ENCODE data around the gene DND1. TPM values are rescaled to one million over a fixed set of nuclear protein-coding genes. Genes with fewer than 3 reads are reported as not detected.

The DND1 gene
- total and polyA plus RNA-seq, 2 experiments from 2014 or later = 0.85 to 1.3 TPM

GRCh38 chr5:140707812-140708211 is 34.4 kb upstream of the DND1 start:
- Histone ChIP-seq H3K36me3 (replicated peaks; ENCODE audit: insufficient read depth, low read depth) (no peaks in the 10 kb centered on the region), H3K79me2 (no peaks in the 10 kb centered on the region), H3K4me3 (no peak overlapping the region), H2AFZ (no peak overlapping the region), H4K20me1 (ENCODE audit: insufficient read depth, poor library complexity, severe bottlenecking) (no peaks in the 10 kb centered on the region), H3K4me2 (no peak overlapping the region), H3K27ac (no peak overlapping the region), H3K27me3 (no peaks in the 10 kb centered on the region), H3K4me1 (ENCODE audit: insufficient read depth) (peaks cover 5% of the 10 kb centered on the region), H3K9me2 (replicated peaks; ENCODE audit: insufficient read depth) (no peaks in the 10 kb centered on the region), H3K9me3 (ENCODE audit: low read depth) (no peaks in the 10 kb centered on the region)
- no peak for DNase-seq (ENCODE audit: low spot score)
- WGBS (ENCODE audit: low lambda C conversion rate, missing lambda C conversion rate) = 95% methylated on average over 4 of the region's 4 CpGs
- TF ChIP-seq EZH2 (IDR thresholded peaks at IDR 0.05; ENCODE audit: borderline replicate concordance) = no peak
- TF ChIP-seq EZH2phosphoT487 (IDR thresholded peaks at IDR 0.05; ENCODE audit: low read depth, severe bottlenecking, unreplicated experiment) = no peak
- TF ChIP-seq CTCF (IDR thresholded peaks at IDR 0.05; ENCODE audit: poor library complexity) = no peak

- Histone ChIP-seq H3K4me3 (peak within 1 kb of the TSS; percentile 44), H3K36me3 (replicated peaks; ENCODE audit: insufficient read depth, low read depth) (no peaks in the 10 kb centered on the region), H3K4me1 (ENCODE audit: insufficient read depth) (peaks cover 10% of the 10 kb centered on the region), H3K9me3 (ENCODE audit: low read depth) (no peaks in the 10 kb centered on the region), H3K27me3 (no peaks in the 10 kb centered on the region), H3K79me2 (peaks cover 19% of the 10 kb centered on the region), H2AFZ (peak within 1 kb of the TSS; percentile 38), H3K4me2 (peak within 1 kb of the TSS; percentile 95), H3K9me2 (replicated peaks; ENCODE audit: insufficient read depth) (no peaks in the 10 kb centered on the region), H4K20me1 (ENCODE audit: insufficient read depth, poor library complexity, severe bottlenecking) (no peaks in the 10 kb centered on the region), H3K27ac (peak within 1 kb of the TSS; percentile 65)
- WGBS (ENCODE audit: low lambda C conversion rate, missing lambda C conversion rate) = 6% methylated on average over 44 of the region's 44 CpGs
- TF ChIP-seq CTCF (IDR thresholded peaks at IDR 0.05; ENCODE audit: poor library complexity) = no peak
- TF ChIP-seq EZH2 (IDR thresholded peaks at IDR 0.05; ENCODE audit: borderline replicate concordance) = no peak
- TF ChIP-seq EZH2phosphoT487 (IDR thresholded peaks at IDR 0.05; ENCODE audit: low read depth, severe bottlenecking, unreplicated experiment) = no peak
- peak; percentile 98 for DNase-seq (ENCODE audit: low spot score)
Observed at GRCh38 chr5:140700177-140701144, 27.1 kb upstream of the DND1 start, which contains the start of gene ZMAT2. ZMAT2 (plus strand) TSS chr5:140700447; CDS start chr5:140700461, 14 bp downstream.

- TF ChIP-seq CTCF (IDR thresholded peaks at IDR 0.05; ENCODE audit: poor library complexity) = no peak
- TF ChIP-seq EZH2phosphoT487 (IDR thresholded peaks at IDR 0.05; ENCODE audit: low read depth, severe bottlenecking, unreplicated experiment) = no peak
- TF ChIP-seq EZH2 (IDR thresholded peaks at IDR 0.05; ENCODE audit: borderline replicate concordance) = no peak
- WGBS (ENCODE audit: low lambda C conversion rate, missing lambda C conversion rate) = 79% methylated on average over 4 of the region's 4 CpGs
- Histone ChIP-seq H3K79me2 (peaks cover 44% of the 10 kb centered on the region), H3K4me2 (no peak overlapping the region), H3K4me1 (ENCODE audit: insufficient read depth) (peaks cover 21% of the 10 kb centered on the region), H3K36me3 (replicated peaks; ENCODE audit: insufficient read depth, low read depth) (no peaks in the 10 kb centered on the region), H2AFZ (no peak overlapping the region), H3K9me2 (replicated peaks; ENCODE audit: insufficient read depth) (no peaks in the 10 kb centered on the region), H3K9me3 (ENCODE audit: low read depth) (no peaks in the 10 kb centered on the region), H4K20me1 (ENCODE audit: insufficient read depth, poor library complexity, severe bottlenecking) (no peaks in the 10 kb centered on the region), H3K4me3 (no peak overlapping the region), H3K27ac (no peak overlapping the region), H3K27me3 (no peaks in the 10 kb centered on the region)
- DNase-seq (ENCODE audit: low spot score) = no peak
Observed at GRCh38 chr5:140696891-140697492, 23.6 kb upstream of the DND1 start.
